Activated CD8-positive, alpha-beta memory T cell treated with anti-CD3 and anti-CD28 coated beads, Interleukin-2, amount 50 U/mL, for 4 hours (primary cell): ENCODE data around the gene MGARP.

Experiments
- DNase-seq: peaks from one replicate; pipeline ENCODE4 v3.0.0-alpha.2; 2020

MGARP gene

GRCh38 chr4:139242511-139243051 is 37.4 kb downstream of the MGARP start:
- DNase-seq = no peak

DNA sequence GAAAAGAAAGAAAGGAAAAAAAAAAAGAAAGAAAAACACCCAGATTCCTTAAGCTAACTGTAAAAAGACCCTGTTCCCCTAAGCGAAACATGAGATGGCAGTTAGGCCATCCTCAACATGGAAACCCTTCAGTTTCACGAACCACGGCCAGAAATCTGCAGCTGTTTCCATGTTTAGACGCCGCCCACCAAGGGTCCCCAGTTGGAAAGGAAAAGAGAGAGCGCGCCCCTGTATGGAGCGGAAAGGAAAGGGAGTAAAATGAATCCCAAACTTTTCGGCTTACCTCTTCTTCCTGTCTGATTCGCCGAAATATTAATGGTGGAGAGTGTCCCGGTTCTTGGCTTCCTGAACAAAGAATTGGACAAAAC is 38.3 kb downstream of the MGARP start:
- DNase-seq = no peak

DNA sequence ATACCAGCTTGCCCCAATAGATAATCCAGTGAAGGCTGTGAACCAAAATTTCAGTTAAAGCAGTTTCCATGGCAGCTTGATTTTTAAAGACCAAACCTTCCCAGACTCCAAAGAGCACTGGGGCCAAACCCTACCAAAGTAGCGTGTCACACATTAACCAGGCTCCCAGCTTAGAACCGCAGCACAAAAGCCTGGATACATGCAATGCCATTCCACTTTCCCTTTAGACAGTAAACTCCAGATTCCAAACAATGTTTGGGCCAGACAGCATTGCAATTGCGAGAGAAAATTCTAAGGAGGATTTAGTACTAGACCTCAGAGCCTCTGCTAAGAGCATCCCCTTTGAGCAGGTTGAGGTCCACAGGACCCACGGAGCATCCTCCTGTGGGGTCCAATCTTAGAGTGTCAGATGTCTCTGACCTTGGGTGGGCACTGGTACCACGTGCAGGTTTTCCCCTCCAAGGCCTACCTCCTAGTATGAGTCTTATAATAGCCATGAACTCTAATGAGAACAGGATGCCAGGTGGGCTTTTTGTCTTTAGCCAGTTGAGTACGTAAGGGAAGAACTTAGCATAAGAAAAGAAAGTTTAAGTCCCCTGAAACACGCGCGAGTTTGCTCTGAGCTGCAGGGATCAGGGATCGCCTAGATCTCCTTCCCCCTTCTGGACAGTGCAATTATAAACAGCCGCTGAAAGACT is 38.8 kb downstream of the MGARP start:
- no peak for DNase-seq

DNA sequence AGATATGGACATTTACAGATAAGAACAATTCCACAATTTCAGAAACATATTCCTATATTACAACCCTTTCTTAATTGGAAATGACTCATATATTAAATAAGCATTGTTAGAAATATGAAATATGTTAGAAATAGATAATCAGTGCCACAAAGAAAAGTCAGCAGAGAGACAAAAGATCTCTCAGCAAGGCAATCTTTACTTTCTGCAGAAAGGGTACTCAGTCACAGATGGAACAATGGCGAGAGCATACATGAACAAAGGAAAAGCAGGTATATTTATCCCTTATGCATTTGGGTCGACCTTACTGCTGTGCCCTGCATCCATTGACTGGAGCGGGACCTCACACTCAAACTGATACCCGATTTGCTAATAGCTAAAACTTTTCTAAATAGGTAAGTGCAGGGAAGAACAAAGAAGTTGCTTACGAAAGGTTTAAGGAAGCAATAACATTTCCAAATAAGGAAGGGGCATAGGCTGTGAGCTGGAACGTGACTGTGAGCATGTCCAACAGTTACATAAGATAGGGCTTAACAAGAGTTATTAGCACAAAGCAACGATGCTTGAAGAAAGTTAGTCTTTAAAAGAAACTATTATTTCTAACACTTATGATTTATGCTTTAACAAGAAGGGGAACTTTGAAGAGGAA is 40.8 kb downstream of the MGARP start:
- DNase-seq = no peak

GRCh38 chr4:139234253-139234652 is 45.8 kb downstream of the MGARP start:
- DNase-seq = no peak

DNA sequence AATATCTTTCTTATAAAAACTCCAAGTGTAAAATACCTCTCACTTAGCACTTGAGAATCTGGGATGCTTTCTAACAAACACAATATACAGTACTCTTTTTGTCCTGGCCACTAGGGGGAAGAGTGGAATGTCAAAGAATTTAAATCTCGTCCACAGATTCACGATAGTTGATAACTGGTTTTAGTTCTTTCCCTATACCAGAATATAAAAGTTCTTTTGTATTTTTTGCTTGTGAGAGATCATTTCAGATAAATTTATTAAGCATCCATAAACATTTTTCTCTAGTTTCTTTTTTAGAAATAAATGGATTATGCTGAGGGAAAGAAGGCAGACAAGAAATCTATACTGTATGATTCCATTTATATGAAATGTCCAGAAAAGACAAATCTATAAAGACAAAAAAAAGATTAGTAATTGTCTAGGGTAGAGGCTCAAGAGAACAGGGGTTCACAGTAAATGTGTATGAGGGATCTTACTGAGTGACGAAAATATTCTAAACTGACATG is 50.4 kb downstream of the MGARP start:
- DNase-seq = no peak

DNA sequence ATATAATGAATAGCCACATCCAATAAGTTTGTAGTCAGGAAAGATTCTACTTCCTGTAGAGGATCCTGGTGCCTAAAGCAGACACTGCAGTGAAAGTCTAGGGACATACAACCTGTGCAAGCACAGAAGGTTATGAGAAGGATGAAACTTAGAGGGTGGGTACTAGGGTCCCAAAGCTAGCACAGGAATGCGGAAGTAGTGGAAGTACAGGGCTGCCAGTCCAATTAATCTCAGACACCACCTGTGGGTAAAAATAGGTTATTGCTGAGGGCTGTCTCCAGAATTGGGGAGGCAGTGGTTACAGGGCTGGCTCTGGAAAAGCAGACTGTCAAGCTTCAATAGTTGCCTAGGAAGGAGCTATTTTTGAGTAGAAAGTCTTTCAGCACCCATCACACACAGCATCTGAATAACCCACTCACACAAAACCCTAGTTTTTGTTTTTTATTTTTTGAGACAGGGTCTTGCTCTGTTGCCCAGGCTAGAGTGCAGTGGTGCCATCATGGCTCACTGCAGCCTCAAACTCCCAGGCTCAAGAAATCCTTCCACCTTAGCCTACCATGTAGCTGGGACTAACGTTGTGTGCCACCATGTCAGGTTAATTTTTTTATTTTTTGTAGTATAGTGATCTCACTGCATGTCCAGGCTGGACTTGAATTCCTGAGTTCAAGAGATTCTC is 52.2 kb downstream of the MGARP start:
- no peak for DNase-seq

DNA sequence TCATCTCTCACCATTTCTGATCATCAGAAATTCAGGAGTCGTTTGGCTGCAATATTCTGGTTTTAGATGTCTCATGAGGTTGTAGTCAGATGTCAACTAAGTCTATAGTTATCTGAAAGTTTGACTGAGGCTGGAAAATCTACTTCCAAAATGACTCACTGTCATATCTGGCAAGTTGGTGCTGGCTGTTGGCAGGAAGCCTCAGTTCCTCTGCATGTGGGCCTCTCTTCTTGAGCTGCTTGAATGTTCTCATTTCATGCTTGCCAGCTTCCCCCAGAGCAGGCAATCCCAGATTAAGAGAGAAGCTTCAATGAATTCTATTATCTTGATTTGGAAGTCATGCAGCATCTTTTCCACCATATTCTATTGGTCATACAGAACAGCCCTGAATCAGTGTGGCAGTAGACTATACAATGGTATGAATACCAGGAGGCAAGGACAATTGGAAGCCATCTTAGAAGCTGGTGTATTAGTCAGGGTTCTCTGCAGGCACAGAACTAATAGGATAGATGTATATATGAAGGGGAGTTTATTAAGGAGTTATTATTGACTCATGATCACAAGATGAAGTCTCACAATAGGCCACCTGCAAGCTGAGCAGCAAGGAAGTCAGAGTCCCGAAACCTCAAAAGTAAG is 56.2 kb downstream of the MGARP start:
- DNase-seq = no peak

- no peak for DNase-seq
Measured at GRCh38 chr4:139222215-139222614, 57.8 kb downstream of the MGARP start.

- no peak for DNase-seq
Measured at GRCh38 chr4:139221687-139222086, 58.3 kb downstream of the MGARP start.

DNA sequence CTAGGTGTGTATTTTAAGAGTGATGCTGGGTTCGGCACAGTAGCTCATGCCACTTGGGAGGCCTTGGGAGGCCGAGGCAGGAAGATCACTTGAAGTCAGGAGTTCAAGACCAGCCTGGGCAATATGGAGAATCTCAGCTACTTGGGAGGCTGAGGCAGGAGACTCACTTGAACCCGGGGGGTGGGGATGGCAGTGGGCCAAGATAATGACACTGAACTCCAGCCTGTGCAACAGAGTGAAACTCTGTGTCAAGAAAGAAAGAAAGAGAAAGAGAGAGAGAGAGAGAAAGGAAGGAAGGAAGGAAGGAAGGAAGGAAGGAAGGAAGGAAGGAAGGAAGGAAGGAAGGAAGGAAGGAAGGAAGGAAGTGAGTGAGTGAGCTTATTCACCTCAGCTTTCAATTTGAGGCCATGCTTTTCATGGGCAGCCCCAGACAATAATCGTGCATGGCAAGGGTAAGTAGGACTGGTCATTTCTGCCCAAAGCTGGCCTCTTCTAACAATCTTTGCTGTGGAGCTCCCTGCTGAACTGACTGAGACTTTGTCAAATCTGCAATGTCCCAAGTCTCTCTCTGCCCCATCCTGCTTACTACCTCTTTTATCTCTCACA is 60.5 kb downstream of the MGARP start:
- no peak for DNase-seq
